Glomerular visceral epithelial cell (primary cell): Measurements from ENCODE around the gene FOXRED1.

ENCODE experiments used
- DNase-seq: peaks from one replicate; pipeline ENCODE4 v3.0.0-alpha.2; 2016; ENCODE audit errors: extremely low spot score

Gene FOXRED1

GRCh38 chr11:126311401-126312291 is 42.7 kb downstream of the FOXRED1 start:
- DNase-seq: no peak

GRCh38 chr11:126312961-126313360 is 44.0 kb downstream of the FOXRED1 start:
- no peak for DNase-seq

- DNase-seq: no peak
Observed at GRCh38 chr11:126313826-126314225, 44.9 kb downstream of the FOXRED1 start.

- DNase-seq: no peak
Observed at GRCh38 chr11:126317432-126317755, 48.4 kb downstream of the FOXRED1 start.

- peak; percentile 81 for DNase-seq
Observed at GRCh38 chr11:126317756-126318573, 49.0 kb downstream of the FOXRED1 start.

GRCh38 chr11:126318574-126319373 is 49.8 kb downstream of the FOXRED1 start:
- peak; percentile 86 for DNase-seq

GRCh38 chr11:126319374-126319740 is 50.4 kb downstream of the FOXRED1 start:
- no peak for DNase-seq

GRCh38 chr11:126322996-126323395 is 54.0 kb downstream of the FOXRED1 start:
- no peak for DNase-seq

- no peak for DNase-seq
Observed at GRCh38 chr11:126327281-126328000, 58.5 kb downstream of the FOXRED1 start.
